Dendritic cell treated with granulocyte-macrophage colony-stimulating factor and Interleukin-4, amounts not matched to agents 40 ng/mL and 50 ng/mL, for 4 days (primary cell): ENCODE results near the gene LRRFIP2.
"Not testable (repeated sequence)": the region's sequence is repeated elsewhere in the genome, so short reads cannot be mapped to it uniquely, and the experiment has no call there.

Experiments
- H3K27ac Mint-ChIP-seq: one replicate; pipeline ENCODE4 v1.8.0; 2022; ENCODE audit warnings: mild to moderate bottlenecking, mixed read lengths
- H3K27me3 Mint-ChIP-seq: one replicate; pipeline ENCODE4 v1.8.0; 2022; ENCODE audit warnings: mild to moderate bottlenecking, mixed read lengths
- H3K36me3 Mint-ChIP-seq: one replicate; pipeline ENCODE4 v1.8.0; 2022; ENCODE audit warnings: low read depth, mixed read lengths
- H3K4me1 Mint-ChIP-seq: one replicate; pipeline ENCODE4 v1.8.0; 2022; ENCODE audit warnings: low read depth, mixed read lengths
- H3K4me3 Mint-ChIP-seq: one replicate; pipeline ENCODE4 v1.8.0; 2022; ENCODE audit warnings: mild to moderate bottlenecking, moderate library complexity, mixed read lengths
- H3K9me3 Mint-ChIP-seq: one replicate; pipeline ENCODE4 v1.8.0; 2022; ENCODE audit warnings: mixed read lengths
- intact Hi-C: fragments of 100-400 bp; cut with micrococcal nuclease; formaldehyde crosslinking; loops from one replicate; pipeline ENCODE4 v1.15.0; 2022

Gene LRRFIP2

DNA sequence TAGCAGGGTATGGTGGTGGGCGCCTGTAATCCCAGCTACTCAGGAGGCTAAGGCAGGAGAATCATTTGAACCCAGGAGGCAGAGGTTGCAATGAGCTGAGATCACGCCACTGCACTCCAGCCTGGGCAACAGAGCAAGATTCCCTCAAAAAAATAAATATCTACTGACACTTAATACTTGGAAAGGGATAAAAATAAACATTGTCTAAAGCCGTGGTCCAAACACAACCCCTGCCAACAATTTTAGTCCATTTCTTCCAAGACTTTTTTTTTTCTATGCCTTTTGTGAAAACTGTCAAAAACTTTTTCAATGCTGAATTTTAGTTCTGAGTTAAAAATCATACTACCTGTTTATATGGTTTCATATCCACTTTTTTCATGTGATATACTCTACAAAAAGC, 131.7 kb downstream of the LRRFIP2 start:
- H3K27me3 Mint-ChIP-seq, H3K4me1 Mint-ChIP-seq, H3K9me3 Mint-ChIP-seq, H3K27ac Mint-ChIP-seq, H3K4me3 Mint-ChIP-seq, intact Hi-C loops: not testable (repeated sequence)
- H3K36me3 Mint-ChIP-seq, result peaks cover 78% of the 10 kb centered on the region

DNA sequence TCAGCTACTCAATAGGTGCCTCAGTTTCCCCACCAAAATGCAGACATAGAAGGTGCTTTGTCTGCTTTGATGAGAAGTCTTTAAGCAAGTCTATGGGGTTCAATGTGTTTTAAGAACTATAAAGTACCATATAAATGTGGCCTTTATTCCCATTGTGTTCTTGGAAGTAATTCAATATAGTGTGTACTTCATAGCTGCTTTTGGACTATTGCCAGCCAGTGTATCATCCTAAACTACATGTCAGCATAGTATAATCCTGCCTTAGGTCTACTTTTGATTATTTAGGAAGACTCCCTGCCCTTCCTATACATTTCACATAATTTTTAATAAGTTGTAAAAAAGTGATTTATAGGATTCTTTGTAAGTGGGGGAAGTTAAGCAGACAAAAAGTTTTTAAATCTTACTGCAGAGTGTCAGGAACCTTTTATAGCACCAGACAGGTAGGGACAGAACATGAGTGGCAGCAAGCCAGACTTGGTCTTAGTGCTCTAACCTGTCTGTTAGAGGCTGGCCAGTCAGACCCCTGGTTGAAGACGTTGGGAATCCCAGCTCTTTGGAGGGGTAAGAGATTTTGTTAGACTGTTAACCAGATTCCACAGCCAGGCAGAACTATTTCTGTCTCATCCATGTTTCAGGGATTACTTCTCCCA, 132.7 kb downstream of the LRRFIP2 start:
- Mint-ChIP-seq H3K36me3 (peaks cover 79% of the 10 kb centered on the region), H3K27ac (no peak overlapping the region), H3K4me3 (no peak overlapping the region), H3K27me3 (no peaks in the 10 kb centered on the region), H3K9me3 (no peaks in the 10 kb centered on the region), H3K4me1 (peaks cover 6% of the 10 kb centered on the region)
- intact Hi-C loops, result no loop called here

DNA sequence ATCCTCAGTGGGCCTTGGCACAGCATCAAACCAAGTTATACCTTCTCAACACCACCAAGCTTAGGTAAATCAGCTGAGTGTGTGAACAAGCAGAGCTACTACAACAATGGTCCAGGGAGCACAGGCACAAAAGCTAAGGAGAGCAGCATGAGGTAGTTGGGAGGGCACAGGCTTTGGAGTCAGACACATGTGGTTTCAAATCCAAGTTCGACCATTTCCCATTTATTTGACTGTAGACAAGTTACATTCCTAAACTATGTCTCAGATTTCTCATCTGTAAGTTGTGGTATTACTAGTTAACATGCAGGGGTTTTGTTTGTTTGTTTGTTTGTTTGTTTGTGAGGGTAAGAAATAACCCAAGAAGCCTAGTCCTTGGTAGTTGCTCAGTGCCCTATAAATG, 134.2 kb downstream of the LRRFIP2 start:
- H3K4me1 Mint-ChIP-seq, result peaks cover 6% of the 10 kb centered on the region
- H3K27me3 Mint-ChIP-seq, result no peaks in the 10 kb centered on the region
- intact Hi-C loops, result no loop called here
- H3K27ac Mint-ChIP-seq, result no peak overlapping the region
- H3K36me3 Mint-ChIP-seq, result peaks cover 82% of the 10 kb centered on the region
- H3K4me3 Mint-ChIP-seq, result no peak overlapping the region
- H3K9me3 Mint-ChIP-seq, result peaks cover 11% of the 10 kb centered on the region

DNA sequence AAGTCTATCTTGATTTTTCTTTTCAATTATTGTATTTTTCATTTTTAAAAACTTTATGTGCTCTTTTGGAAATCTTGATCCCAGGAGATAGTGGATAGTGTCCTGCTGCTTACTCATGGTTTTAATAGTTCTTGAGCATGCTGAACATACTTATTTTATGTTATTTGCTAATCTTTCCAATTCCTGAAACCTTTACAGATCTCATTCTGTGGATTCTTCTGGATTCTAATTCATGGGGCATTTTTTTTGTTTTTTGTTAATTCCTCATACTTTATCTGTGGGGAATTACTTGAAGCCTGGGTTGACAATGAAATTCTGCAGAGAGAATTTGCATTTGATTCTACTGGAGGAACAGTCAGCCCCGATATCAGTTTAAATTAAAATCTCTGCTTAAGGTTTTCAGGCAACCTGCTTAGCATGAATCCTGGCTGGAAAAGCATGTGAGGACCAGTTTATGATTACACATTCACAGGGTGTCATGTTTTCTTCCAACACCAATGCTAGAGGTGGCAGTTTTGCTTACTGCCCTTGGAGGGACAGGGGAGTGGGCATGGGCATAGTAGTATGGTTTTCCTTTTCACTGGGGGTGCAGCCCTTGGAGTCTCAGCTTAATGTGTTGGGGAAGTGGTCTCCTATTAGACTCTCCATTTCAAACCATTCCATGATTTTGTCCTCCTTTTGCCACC, 135.1 kb downstream of the LRRFIP2 start:
- H3K4me1 Mint-ChIP-seq, result peaks cover 2% of the 10 kb centered on the region
- H3K9me3 Mint-ChIP-seq, result peaks cover 11% of the 10 kb centered on the region
- no peak overlapping the region for H3K4me3 Mint-ChIP-seq
- intact Hi-C loops, result no loop called here
- H3K27ac Mint-ChIP-seq, result no peak overlapping the region
- peaks cover 82% of the 10 kb centered on the region for H3K36me3 Mint-ChIP-seq
- H3K27me3 Mint-ChIP-seq, result no peaks in the 10 kb centered on the region

DNA sequence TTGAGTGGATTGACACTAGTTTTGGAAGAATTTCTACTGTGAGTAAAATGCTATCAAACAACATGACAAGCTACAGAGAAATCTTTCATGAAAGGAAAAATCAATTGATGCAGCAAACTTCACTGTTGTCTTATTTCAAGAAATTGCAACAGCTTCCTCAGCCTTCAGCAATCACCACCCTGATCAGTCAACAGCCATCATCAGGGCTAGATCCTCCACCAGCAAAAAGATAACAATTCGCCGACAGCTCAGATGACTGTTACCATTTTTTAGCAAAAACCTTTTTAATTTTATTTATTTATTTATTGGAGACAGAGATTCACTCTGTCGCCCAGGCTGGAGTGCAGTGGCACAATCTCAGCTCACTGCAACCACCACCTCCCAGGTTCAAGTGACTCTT, 137.0 kb downstream of the LRRFIP2 start:
- Mint-ChIP-seq H3K27ac (no peak overlapping the region), H3K36me3 (peaks cover 90% of the 10 kb centered on the region), H3K4me1 (no peaks in the 10 kb centered on the region), H3K9me3 (peaks cover 11% of the 10 kb centered on the region), H3K4me3 (no peak overlapping the region), H3K27me3 (no peaks in the 10 kb centered on the region)
- intact Hi-C loops, result no loop called here

DNA sequence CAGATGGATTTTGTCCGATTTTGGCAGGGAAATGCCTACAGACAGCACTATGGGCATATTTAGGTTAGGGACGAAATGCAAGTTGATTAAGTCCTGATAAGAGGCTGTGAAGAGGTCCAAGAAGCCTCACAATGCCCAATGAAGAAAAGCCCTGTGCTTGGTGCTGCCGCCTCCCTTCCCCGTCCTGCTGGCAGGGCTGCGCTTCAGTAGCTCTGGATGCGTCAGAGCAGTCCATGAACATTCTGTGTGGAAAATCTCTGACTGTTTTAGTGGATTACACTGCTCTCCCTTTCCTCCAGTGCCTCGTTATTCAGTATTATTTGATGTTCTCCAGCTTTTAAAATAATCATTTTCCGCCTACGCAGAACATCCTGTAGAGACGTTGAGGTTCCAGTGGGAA, 141.4 kb downstream of the LRRFIP2 start:
- no peak overlapping the region for H3K4me3 Mint-ChIP-seq
- peaks cover 9% of the 10 kb centered on the region for H3K4me1 Mint-ChIP-seq
- no peaks in the 10 kb centered on the region for H3K27me3 Mint-ChIP-seq
- peaks cover 91% of the 10 kb centered on the region for H3K36me3 Mint-ChIP-seq
- intact Hi-C loops, result no loop called here
- no peak overlapping the region for H3K27ac Mint-ChIP-seq
- H3K9me3 Mint-ChIP-seq, result peaks cover 11% of the 10 kb centered on the region

DNA sequence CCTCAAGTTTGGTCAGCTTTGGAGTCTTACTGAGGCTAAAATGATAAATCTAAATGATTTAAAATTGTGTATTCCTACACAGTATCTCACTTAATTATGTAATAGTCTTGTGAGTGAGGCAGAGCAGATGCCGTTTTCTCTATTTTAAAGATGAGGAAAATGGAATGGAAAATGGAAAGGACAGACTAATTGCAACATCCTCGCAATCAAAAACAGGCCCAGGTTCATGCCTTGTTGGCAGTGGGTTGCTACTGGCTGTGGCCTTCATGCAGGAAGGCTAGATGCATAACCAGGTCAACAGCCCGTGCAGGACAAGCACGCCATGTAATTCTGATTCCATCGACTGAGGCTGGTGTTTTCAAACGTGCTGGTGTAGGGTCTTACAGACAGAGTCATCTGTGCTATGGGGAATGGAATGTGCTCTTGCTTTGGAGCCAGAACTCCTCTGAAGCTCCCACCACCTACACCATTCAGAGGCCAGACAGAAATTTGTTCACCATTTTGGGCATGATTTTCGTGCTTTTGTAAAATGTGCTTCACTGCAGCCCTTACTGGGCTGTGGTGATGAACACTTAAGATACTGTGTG, 143.2 kb downstream of the LRRFIP2 start:
- intact Hi-C loops, result no loop called here
- H3K27me3 Mint-ChIP-seq, result no peaks in the 10 kb centered on the region

DNA sequence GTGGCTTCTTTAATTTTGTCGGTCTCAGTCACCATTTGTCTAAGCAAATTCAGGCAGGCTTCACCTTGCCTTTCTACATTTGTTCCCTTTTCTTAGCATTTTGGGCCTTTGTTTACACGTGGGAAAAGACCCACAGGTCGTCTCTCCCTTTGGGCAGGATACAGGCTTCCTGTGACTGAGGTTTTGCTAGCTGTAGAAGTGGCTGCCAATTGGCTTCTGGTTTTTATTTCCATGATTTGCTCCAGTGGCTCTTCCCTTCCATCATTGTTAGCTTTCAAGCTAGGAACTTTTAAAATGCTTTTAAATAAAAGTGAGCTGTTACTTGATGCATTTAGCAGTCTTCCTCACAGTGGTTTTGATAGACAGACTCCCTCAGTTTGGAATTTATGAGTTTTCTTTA, 143.8 kb downstream of the LRRFIP2 start:
- intact Hi-C loops, result no loop called here
- peaks cover 94% of the 10 kb centered on the region for H3K36me3 Mint-ChIP-seq
- H3K4me1 Mint-ChIP-seq, result peaks cover 15% of the 10 kb centered on the region
- no peaks in the 10 kb centered on the region for H3K27me3 Mint-ChIP-seq
- no peak overlapping the region for H3K27ac Mint-ChIP-seq
- no peak overlapping the region for H3K4me3 Mint-ChIP-seq
- H3K9me3 Mint-ChIP-seq, result peaks cover 4% of the 10 kb centered on the region

More for the DNA sequence above, 143.2 kb downstream of the LRRFIP2 start:
- Mint-ChIP-seq H3K4me1 (peaks cover 15% of the 10 kb centered on the region), H3K4me3 (no peak overlapping the region), H3K27ac (no peak overlapping the region), H3K36me3 (peaks cover 95% of the 10 kb centered on the region), H3K9me3 (peaks cover 10% of the 10 kb centered on the region)

DNA sequence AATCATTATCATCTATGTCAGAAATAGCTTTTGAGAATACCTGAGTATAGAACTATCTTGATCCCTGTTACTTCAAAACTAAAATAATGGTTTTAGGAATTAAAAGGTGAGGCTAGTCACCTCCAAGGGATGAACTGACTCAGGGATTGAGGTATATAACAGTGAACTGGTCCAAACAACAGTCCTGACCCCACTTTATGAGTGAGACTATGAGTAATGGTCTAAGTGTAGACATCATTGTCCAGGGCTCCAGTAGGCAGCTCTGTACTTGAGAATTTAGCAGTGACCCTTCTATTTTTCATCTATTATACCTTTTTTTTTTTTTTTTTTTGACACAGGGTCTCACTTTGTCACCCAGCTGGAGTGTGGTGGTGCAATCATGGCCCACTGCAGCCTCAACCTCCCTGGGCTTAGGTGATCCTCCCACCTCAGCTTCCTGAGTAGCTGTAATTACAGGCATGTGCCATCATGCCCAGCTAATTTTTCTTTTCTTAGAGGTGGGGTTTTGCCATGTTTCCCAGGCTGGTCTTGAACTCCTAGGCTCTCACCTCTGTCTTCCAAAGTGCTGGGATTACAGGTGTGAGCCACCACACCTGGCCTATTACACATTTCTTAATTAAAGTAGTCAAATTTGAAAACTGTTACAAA, 144.7 kb downstream of the LRRFIP2 start:
- Mint-ChIP-seq H3K9me3 (no peaks in the 10 kb centered on the region), H3K36me3 (peaks cover 85% of the 10 kb centered on the region), H3K4me3 (no peak overlapping the region), H3K27me3 (no peaks in the 10 kb centered on the region), H3K27ac (no peak overlapping the region), H3K4me1 (peaks cover 21% of the 10 kb centered on the region)
- intact Hi-C loops, result no loop called here

DNA sequence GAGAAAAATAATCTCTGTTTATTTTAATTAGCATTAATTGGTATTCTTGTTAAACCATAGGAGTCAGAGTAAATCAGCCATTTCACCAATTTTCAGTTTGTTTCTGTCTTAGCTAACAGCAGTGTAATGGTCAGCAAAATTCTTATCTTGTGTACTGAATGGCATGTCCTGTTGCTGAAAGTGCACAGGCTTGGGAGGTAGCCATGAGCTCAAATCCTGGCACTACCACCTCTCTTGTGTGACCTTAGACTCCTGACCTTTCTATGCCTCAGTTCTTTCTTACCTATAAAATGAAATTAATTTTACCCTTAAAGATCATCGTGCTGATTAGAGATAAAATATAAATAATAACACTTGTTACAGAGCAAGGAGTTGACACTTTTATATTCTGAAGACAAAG, 145.3 kb downstream of the LRRFIP2 start:
- H3K36me3 Mint-ChIP-seq, result peaks cover 80% of the 10 kb centered on the region
- H3K4me3 Mint-ChIP-seq, result no peak overlapping the region
- H3K27me3 Mint-ChIP-seq, result no peaks in the 10 kb centered on the region
- no peaks in the 10 kb centered on the region for H3K9me3 Mint-ChIP-seq
- peaks cover 26% of the 10 kb centered on the region for H3K4me1 Mint-ChIP-seq
- intact Hi-C loops, result no loop called here
- no peak overlapping the region for H3K27ac Mint-ChIP-seq

DNA sequence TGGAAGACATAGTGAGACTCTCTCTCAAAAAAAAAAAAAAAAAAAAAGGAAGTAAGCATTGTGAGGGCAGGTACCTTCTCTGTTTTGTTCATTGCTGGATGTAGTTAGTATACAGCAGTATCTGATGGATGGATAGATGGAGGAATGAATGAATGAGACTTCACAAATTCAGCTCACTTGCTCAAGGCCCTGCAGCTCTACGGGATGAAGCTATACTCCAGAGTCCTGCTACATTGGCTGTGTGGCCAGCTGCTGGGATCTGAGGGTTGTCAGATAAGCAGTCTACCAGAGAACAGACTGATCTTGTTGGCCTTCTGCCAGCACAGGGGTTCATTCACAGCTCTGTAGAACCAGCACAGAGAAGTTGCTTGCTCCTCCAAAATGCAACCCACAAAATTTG, 146.1 kb downstream of the LRRFIP2 start:
- Mint-ChIP-seq H3K27me3 (no peaks in the 10 kb centered on the region), H3K4me1 (peaks cover 34% of the 10 kb centered on the region), H3K36me3 (peaks cover 82% of the 10 kb centered on the region), H3K27ac (peak overlapping the region; percentile 0), H3K9me3 (no peaks in the 10 kb centered on the region), H3K4me3 (no peak overlapping the region)
- intact Hi-C loops, result no loop called here

DNA sequence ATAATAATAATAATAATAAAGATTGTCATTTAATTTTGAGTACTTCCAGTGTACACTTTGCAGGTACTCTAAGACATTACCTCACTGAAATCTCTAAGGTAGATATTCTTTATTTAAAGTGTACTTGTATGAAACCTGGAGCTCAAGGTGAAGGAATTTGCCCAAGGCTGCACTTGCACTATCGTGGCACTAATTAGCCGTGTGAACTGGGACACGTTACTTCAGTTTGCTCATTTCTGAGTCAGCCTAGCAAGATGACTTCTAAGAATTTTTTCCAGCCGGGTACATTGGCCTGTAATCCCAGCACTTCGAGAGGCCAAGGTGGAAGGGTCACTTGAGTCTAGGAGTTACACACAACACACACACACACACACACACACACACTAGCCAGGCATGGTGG, 147.5 kb downstream of the LRRFIP2 start:
- Mint-ChIP-seq H3K4me1 (peaks cover 48% of the 10 kb centered on the region), H3K36me3 (peaks cover 82% of the 10 kb centered on the region), H3K4me3 (no peak overlapping the region), H3K9me3 (no peaks in the 10 kb centered on the region), H3K27me3 (no peaks in the 10 kb centered on the region), H3K27ac (no peak overlapping the region)
- intact Hi-C loops, result no loop called here

DNA sequence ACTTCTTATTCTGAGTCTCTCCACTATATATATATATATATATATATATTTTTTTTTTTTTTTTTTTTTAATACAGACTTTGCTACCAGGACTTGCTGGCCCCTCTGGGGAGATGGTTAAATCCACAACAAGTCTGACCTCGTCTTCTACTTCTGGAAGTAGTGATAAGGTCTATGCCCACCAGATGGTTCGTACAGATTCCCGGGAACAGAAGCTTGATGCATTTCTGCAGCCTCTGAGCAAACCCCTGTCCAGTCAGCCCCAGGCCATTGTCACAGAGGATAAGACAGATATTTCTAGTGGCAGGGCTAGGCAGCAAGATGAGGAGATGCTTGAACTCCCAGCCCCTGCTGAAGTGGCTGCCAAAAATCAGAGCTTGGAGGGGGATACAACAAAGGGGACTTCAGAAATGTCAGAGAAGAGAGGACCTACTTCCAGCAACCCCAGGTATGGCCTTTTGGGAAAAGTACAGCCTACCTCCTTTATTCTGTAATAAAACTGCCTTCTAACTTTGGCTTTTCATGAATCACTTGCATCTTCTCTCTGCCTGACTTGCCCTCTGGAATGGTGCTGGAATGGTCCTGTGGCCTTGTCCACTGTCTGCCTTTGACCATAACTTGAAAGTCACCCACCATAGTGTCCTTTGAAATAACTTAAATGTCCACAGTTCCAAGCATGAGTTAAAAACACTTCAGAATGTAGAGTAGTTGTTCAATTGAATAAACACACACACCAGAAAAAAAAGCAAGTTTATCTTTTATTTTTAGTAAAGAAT, 148.6 kb downstream of the LRRFIP2 start:
- Mint-ChIP-seq H3K36me3 (peaks cover 82% of the 10 kb centered on the region), H3K27ac (no peak overlapping the region), H3K27me3 (no peaks in the 10 kb centered on the region), H3K4me3 (no peak overlapping the region), H3K4me1 (peaks cover 53% of the 10 kb centered on the region), H3K9me3 (no peaks in the 10 kb centered on the region)
- intact Hi-C loops, result no loop called here
